NCI-H526 (cell line): ENCODE data around the gene ARHGAP26.
"Not testable (repeated sequence)": the region's sequence is repeated elsewhere in the genome, so short reads cannot be mapped to it uniquely, and the experiment has no call there.

Experiments used
- DNase-seq, 2 experiments: peaks; one replicate each; lab custom pipeline; 2025; lab: John Stamatoyannopoulos, UW

ARHGAP26 gene

DNA sequence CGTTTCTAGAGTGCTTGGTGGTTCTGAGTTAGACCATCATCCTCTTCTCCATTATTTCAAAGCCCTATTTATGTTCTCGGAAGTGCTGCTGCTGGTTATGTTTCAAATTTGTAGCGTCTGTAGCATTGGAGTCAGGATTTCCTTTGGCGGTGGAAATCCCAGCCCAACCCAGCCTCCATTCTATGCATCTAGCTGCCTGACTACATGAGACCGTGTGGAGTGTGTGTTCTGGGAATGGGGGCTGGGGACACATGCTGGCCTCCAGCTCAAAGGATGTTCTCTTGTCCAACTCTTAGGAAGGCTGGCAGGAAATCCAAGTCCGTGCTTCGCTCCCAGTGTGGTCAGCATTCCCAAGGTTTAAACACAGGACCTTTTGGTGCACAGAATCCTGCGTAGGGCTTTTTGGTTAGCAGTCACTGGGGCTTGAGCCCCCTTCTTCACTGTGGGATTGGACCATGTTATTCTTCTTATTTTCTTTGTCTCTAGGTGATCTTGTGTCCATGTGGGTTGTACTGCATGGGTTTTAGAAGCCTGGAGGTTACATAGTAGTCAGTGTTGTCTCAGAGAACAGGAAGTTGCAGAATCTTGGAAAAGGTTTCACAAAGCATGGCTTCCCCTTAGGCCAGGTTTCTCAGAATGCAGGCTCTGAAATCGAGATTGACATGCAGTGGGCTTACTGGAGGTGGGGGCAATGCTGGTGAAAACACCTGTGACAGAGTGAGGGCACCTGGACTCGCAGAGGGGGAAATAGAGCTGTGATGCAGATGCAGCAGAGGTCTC is 132.2 kb downstream of the ARHGAP26 start:
- DNase-seq, result no peak

DNA sequence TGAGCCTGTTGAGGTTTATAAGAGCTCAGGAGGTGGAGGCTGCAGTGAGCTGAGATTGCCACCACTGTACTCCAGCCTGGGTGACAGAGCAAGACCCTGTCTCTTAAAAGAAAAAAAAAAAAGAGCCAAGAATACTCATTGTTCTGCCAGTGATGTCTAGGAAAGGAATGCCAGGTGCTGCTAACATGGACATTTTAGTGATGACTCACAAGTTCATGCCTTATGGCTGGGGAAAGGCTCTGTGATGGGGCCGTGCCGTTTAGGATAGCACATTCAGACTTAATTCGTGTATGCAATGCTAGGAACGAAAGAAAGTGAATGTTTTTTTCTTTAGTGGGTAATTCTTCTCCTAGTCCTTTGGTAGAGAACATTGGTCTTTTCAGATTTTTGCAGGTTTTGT is 134.2 kb downstream of the ARHGAP26 start:
- DNase-seq, result no peak

DNA sequence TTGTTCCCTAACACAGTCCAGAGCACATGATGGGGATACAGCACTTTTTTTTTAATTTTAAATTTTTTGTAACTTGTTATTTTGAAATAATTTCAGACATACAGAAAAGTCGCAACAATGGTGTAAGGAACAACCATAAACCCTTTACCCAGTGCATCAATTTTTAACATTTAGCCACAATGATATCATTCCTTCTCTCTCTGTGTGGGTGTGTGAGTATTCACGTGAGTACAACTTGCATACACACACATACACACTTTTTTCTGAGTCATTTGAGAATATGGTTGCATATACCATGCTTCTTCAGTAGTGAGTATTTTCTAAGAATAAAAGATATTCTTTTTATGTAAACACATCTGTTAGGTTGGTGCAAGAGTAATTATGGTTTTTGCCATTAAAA is 135.2 kb downstream of the ARHGAP26 start:
- DNase-seq, result no peak

DNA sequence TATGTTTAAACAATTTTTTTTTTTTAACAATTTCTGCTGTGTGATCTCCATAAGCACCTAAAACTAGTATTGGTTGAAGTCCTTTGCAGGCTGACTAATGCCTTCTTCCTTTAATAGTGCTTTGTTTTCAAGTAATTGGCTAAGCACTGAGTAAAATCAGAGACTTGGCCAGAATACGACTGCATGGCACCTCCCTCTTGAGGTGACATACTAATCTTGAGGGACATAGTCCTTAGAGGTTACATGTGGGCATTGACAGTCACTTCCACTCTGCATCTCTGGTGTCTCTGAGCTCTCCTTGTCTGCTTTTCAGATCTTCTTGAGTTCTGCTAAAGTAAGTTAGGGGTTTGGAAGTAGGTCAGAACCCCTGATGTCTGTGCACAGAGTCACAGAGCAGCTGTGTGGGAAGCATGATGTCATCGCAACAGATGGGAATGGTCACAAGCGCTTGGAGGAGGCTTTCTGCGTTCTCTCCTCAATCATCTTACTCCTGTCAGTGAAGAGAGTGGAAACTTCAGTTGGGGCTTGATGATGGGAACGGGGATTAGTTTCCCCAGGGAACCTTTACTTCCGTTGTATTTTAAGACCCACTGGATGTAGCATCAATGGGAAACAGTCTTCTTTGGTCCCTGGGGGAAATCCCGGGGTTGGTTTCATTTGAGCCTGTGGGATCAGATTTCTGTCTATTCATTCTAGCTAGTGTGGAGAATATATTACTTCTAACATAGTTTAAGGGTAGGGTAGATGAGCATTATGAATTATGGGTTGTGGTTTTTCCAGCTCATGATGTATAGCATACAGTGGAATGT is 136.9 kb downstream of the ARHGAP26 start:
- DNase-seq, result peak in 1 of 2 experiments; percentile 7

DNA sequence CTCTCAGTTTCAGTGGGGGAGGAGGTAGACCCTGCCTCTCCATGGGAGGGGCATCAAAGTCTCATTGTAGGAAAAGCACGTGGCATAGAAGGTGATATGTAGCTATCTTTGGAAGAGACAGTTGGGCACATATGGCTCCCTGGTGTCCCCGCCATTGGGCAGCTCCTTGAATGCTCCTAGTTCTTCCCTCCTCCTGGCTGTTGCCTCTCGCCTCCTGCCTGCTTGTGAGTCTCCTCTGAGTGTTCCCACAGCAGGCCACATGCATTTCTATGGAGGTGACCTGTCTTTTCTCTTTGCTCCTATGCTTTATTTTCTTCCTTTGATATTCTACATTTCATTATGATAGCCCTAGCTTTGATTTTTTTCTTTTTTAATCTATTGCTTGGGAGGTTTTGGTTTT is 138.5 kb downstream of the ARHGAP26 start:
- DNase-seq, result no peak

DNA sequence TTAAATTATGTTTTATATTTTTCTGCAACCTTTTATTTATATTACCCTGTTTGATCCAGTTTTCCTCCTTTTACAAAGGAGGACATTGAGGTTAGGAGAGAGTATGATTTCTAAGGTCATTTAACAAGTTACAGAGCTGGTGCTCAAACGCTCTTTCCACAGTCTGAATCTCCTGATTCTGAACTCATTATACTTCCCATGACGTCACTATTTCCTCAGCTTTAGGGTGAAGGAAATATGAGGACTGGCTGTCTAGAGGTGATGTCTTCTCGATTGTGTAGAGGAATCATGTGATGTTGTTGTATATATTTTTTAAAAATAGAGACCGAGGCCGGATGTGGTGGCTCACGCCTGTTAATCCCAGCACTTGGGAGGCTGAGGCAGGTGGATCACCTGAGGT is 140.0 kb downstream of the ARHGAP26 start:
- DNase-seq, result no peak

DNA sequence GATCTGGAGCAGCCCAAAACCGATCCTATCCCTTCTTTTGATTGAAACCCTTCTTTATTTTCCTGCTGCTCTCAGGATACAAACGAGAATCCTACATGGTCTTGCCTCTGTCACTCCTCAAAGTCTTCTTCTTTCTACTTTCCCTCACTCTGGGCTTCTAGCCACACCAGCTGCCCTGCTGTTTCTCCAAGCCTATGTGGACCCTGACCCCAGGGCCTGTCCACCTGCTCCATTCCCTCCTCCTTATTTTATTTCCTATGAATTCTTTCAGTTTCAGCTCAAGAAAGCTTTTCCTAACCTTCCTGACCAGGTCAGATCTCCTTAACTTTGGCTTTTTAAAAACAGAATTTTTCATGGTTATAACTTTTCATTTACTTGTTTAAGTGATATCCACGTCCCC is 141.0 kb downstream of the ARHGAP26 start:
- no peak for DNase-seq

DNA sequence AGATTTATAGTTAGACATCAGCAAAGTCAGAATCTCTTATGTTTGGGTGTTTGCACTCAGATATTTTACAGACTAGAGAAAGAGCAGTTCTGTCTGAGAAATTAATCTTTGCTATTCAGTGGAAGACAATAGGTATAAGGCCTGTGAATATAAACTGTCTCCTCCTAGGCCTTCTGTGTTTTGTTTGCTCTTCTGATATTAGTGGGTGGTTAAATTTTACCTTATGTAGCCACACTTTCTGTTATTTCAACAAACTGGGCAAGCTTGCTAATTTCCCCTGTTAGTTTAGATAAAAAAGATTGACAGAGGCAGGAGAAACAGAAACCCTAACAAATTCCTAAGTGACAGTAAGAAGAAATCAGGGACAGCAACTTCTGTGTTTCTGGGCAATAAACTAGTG is 141.6 kb downstream of the ARHGAP26 start:
- DNase-seq, result no peak

DNA sequence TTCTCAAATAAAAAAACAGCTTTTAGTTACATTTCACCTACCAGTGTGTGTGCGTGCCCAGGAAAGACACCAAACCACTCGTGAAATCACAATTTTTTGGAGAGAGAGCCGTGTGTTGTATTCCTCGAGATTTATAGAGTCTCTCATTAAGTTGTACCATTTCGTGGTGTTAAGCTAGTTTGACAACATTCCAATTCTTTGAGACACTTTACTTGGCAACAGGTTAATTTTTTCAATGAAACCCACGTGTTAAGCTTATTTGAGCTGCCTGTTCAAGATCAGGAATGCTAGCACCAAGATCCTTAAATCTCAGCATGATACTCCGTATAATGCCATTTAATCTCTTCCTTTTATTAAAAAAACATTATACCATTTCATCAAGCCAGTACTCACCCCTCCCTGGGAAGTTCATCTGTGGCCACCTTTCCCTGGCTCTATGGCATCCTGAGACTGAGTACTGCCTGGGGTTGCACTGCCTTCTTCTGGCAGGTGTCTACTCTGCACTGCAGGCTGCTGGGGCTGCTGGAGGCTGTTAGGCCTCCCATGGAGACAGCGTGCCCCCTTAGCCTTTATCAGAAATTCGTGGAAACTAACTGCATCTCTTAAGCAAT is 143.7 kb downstream of the ARHGAP26 start:
- DNase-seq, result no peak

DNA sequence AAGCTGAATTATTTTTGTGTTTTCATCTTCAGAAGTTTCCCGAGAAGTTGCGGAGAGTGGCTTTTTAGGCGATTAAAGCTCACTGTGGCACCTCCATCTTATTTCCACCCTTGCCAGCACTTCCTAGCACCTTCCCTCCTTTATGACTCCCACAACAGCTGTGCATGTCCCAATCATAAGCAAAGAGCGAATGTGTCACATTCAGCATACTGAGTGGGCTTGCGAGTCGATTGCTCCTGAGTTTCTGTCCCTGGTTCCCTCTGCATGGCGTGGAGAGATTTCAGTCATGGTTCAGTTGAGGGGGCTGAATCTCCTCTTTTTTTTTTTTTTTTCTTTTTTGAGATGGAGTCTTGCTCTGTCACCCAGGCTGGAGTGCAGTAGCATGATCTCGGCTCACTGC is 144.9 kb downstream of the ARHGAP26 start:
- no peak for DNase-seq

DNA sequence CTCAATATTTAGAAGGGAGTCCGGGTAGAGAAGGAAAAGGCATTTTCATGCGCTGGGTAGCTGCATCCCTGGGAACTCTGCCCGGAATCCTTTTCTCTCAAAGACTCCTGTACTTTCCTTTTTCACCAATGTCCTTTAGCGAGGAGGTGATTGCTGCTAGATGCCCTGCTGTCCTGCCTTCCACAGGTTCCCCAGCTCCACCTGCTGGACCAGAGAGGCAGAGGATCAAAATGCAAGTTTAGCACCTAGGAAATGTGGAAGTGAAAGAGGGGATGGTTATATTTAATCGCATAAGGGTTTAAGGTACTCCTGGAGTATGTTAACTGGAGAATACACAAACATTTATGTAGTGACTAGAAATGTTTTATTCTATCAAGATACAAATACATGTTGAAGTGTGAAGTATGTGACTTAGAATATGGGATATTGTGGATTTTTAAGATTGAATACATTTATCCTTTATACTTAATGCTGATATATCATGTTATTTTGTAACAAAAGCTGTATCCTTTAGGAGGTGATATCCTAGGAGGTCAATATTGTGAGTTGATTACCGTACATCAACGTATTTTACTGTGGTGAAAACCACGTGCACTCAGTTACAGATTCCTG is 145.7 kb downstream of the ARHGAP26 start:
- peak in 1 of 2 experiments; percentile 51 for DNase-seq

DNA sequence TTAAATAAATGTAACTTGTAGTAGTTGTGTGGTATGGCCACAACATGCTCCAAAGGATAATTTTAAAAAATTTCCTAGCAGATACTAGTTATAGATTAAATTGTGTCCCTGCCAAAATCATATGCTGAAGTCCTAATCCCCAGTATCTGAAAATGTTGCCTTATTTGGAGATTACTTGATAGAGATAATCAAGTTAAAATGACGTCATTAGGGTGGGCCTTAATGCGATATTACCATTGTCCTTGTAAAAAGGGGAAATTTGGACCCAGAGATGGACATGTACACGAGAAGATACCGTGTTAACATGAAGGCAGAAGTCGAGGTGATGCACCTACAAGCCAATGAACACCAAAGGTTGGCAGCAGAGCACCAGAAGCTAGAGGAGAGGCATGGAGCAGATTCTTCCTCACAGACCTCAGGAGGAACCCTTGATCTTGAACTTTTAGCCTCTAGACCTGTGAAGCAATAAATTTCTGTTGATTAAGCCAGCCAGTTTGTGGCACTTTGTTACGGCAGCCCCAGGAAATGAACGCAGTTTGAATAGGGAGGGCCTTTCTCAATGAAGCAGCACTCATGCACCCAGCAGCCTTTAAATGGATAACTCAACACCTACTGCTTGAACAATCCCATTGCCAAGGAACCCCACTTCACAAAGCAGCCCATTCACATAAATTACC is 148.9 kb downstream of the ARHGAP26 start:
- no peak for DNase-seq

DNA sequence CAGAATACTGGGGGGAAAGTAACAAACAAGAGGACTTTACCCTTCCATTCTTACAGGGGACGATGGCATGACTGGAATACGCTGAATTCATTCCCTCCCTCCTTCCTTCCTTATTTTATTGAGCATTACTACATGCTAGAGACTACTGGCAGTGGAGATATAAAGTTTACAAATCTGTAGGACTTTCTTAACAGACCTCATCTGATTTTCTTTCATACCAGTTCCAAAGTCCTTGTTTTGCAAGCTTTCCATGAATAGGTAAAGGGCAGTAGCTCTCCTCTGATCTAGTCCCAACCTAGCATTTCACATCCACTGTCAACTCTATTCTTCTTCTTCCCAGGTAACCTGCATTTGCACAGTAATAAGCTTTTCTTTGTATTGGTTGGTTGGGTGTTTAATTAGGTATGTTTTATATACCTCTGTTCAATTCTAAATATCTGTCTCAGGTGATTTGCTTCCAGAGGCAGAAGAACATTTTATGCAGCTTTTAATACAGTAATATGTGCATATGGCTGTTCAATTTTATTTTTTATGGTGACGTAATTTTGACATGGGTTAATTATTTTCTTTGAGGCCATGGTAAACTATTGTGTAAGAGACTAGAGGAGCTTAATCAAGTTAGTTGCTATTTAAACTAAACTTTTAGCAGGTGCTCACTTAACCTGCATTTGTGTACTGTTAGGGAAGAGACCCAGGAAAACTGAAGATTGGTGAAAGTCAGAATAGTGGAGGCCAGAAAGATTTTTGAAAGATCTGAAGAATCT is 150.9 kb downstream of the ARHGAP26 start:
- no peak for DNase-seq

DNA sequence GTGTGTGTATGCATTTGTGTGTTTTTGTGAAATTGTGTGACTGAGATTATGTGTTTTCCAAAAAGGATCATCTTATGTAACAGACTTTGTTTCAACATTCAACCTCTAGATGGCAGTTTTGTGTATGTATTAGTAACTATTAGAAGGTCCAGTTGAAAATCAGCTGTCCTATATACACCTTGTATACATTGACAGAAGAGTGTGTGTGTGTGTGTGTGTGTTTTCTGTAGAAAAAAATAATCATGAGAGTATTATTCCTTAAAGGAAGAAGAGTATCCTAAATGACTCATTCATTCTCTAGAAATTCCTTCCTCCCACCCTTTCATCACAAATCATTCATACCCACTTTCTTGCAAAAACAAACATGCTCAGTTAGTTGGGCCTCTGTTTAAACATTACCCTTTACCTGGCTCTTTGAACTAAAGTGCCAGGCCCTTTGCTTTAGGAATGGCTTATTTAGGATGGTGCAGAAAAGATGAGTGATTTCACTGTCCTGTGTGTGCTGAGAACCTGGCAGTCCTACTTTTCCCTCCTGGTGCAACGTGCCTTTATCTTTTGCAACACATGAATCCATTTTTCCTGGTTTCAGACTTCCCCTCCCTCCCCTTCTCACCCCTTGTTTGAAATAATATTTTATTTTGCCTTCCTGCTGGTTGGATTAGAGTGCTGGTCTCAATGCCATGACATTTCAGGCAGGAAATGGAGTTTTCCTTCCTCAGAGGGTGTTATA is 152.2 kb downstream of the ARHGAP26 start:
- DNase-seq, result peak; percentile 24 to 57

DNA sequence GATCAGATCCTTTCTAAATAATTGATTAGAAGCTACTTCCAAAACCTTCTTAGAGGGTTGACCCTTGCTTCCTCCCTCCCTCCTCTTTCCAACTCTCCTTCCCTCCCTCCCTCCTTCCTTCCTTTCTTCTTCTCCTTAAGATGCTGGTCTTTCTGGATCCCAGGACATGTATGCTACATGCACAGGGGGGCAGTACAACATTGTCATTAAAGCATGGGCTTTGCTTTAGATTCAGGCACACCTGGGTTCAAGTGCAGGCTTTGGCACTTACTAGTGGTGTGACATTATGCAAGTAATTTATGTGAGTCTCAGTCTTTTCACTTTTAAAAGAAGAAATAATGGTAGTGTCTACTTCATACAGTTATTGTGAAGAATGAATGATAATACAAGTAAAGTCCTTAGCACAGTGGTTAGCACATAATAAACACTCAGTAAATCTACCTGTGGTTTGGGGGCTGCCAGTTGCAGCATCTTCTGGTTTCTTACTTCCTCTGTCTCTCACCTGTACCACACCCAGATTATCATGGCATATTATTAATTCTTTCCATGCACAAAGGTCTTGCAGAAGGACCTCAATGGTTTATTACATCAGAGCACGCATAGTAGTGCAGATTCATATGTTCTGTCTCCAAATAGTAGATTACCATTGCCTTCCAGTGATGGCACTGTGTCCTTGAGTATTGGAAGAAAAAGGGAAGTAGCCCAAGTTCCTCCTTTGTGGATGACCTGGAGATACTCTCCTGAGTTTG is 154.1 kb downstream of the ARHGAP26 start:
- DNase-seq, result no peak

DNA sequence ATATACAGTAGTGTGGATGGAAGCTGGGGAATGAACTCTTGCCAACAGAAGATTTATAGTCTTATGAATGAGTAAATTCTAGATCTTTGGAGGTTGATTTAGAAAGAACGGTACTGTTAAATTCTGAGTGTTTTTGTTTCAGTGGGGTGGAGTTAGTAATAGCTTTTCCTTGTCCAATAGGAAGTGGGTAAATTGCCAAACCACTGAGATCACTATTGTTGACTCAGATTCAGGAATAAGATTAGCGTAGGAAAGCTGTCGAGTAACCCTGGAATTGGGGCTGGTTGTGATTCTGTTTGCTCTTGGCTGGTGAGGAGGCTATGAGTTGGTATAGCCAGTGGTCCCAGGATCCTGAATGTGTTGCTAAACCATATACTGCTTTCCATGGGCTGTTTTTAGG is 155.6 kb downstream of the ARHGAP26 start:
- no peak for DNase-seq

DNA sequence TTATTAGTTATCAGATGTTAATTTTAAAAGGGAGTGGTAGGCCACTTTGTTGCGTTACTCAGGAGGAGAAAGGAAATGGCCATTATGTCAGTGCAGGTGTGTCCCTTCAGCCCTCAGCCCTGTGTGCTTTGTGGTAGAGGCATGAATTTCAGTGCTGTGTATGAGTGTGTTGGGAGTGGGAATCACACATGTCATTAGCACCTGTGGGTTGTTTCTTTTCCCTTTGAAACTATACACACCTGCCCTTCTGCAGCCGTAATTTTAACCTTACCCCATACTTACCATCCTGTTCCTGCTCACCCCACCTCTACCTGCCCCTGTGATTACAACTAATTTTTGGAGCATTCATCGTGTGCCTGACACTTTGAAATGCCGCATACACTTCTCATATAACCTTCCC is 156.4 kb downstream of the ARHGAP26 start:
- DNase-seq, result no peak

DNA sequence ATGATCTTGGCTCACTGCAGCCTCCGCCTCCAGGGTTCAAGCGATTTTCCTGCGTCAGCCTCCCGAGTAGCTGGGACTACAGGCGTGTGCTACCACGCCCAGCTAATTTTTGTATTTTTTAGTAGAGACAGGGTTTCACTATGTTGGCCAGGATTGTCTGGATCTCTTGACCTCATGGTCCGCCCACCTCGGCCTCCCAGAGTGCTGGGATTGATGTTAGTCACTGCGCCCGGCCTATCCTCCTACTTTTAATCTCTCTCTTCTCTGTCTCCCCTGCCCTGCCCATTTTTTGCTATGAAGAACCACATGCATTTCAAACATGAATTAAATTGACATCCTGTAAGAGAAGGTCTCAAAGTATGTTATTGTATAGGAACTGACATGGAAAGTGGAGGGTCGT is 158.8 kb downstream of the ARHGAP26 start:
- not testable (repeated sequence) for DNase-seq

DNA sequence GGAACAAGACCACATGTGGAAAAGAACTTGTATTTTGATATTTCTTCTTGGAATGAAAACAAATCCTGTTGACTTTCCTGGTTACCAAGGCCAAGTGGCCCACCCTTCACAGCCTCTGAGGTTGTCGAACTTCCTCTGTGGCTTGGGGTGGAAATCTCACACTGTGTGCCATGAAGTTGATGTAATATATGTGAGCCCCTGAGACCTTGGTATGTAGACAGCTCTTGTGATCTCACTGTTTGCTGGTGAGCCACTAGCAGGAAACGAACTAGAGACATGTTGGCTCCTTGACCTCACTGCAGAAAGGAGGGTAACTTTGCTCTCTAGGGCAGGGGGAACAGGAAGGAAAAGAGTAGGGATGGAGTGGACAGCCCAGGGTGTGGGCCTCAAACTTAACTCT is 159.4 kb downstream of the ARHGAP26 start:
- DNase-seq, result no peak
